Aorta (tissue), 5 donors: ENCODE measurements around the gene PRICKLE4. TPM values are rescaled to one million over a fixed set of nuclear protein-coding genes. Genes with fewer than 3 reads are reported as not detected.

Source experiments
- ATAC-seq: fragments of 200-7000 bp; cut with Tn5 transposase; one replicate; pipeline ENCODE4 v1.9.1; 2022; ENCODE audit warnings: moderate library complexity; ENCODE audit not compliant: low FRiP score
- DNase-seq, 2 donors: peaks; one replicate each; pipeline ENCODE4 v3.0.0-alpha.2; 2020
- H3K27ac ChIP-seq, 2 donors: one replicate each; pipeline ENCODE4 v1.5.1; 2013; ENCODE audit warnings: low read length in 2 of 2, mild to moderate bottlenecking in 2 of 2, moderate library complexity in 2 of 2, control low read depth in 1 of 2, inconsistent platforms in 1 of 2, low read depth in 1 of 2
- H3K27me3 ChIP-seq, 2 donors: one replicate each; pipeline ENCODE4 v1.6.1; 2013; ENCODE audit warnings: control low read depth in 1 of 2, low read length in 1 of 2, mild to moderate bottlenecking in 1 of 2, moderate library complexity in 1 of 2; ENCODE audit not compliant: insufficient read depth in 2 of 2, control insufficient read depth in 1 of 2
- H3K36me3 ChIP-seq, 2 donors: one replicate each; pipeline ENCODE4 v1.6.1; 2013; ENCODE audit warnings: control low read depth in 1 of 2, low read length in 1 of 2, mild to moderate bottlenecking in 1 of 2; ENCODE audit not compliant: insufficient read depth in 2 of 2, control insufficient read depth in 1 of 2
- H3K4me1 ChIP-seq, 2 donors: one replicate each; pipeline ENCODE4 v1.6.1; 2013; ENCODE audit warnings: low read length in 2 of 2, control low read depth in 1 of 2, mild to moderate bottlenecking in 1 of 2, moderate library complexity in 1 of 2; ENCODE audit not compliant: insufficient read depth in 2 of 2, control insufficient read depth in 1 of 2
- H3K4me3 ChIP-seq, 2 donors: one replicate each; pipeline ENCODE4 v1.5.1; 2013; ENCODE audit warnings: low read length in 2 of 2, control low read depth in 1 of 2, mild to moderate bottlenecking in 1 of 2
- H3K9me3 ChIP-seq: one replicate; pipeline ENCODE4 v1.6.1; 2013; ENCODE audit warnings: mild to moderate bottlenecking, low read length; ENCODE audit not compliant: control insufficient read depth
- WGBS, 2 donors: extraction: QIAGEN DNeasy Blood & Tissue Kit; methylation state at CpG; one replicate each; pipeline ENCODE4 v1.1.7; 2013; 5-methylcytosine and 5-hydroxymethylcytosine counted together
- intact Hi-C, 2 donors: fragments of 100-400 bp; cut with DNase I; formaldehyde crosslinking; loops; one replicate each; pipeline versions ENCODE4 v1.14.2 to v1.15.0; 2022
- polyA plus RNA-seq, 2 donors: library from polyadenylated mRNA; stranded (reverse); fragments of 200-250 nt; gene quantifications; one replicate each; pipeline ENCODE4 v1.2.3, GENCODE V29; 2013
- total RNA-seq, 2 donors: library from RNA; stranded (reverse); fragmentation: NEBNext Ultra II Directional; extraction: Animal tissue kit (Norgen Biotek cat#: 25700); gene quantifications; one replicate each; pipeline ENCODE4 v1.2.1, GENCODE V29; 2021
- donor health status: healthy with polysubstance abuse.
- donor health status: Bipolar disorder and iron deficiency.
- donor health status: DM: no; HTN: no; CAD: no.
- donor health status: DM: no; HTN: no; CAD: no.
- donor health status: DM: yes; HTN: yes; CAD: no.

Gene PRICKLE4
- total and polyA plus RNA-seq, 4 donors: 0.61 to 8.8 (median 2.5) TPM

DNA sequence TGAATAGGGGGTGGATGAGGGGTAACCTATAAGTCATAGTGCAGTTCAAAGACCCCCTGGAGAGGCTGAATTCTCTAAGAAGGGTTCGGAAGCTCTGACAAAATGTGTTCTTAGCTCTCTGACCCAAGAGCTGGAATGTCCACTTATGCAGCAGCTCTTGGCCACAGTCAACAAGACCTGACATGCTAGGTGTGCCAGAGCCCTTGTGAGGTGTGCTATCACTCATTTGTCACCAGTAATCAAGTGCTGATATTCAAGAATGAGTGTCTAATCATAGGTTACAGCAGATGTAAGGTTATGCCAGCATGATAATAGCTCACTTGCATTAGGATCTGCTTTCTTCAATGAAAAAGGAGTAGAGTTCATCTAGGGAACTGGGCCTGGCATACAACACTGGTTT, 35.0 kb downstream of the PRICKLE4 start:
- no peak overlapping the region for H3K4me3 ChIP-seq
- 94 to 100% methylated on average over 1 of the region's 1 CpG for whole genome bisulfite sequencing, 2 donors
- no peaks in the 10 kb centered on the region for H3K27me3 ChIP-seq
- no peaks in the 10 kb centered on the region for H3K4me1 ChIP-seq
- DNase-seq (no peak), ATAC-seq (no peak)
- H3K9me3 ChIP-seq: no peaks in the 10 kb centered on the region
- no peaks in the 10 kb centered on the region for H3K36me3 ChIP-seq
- intact Hi-C loops: no loop called here
- no peak overlapping the region for H3K27ac ChIP-seq

DNA sequence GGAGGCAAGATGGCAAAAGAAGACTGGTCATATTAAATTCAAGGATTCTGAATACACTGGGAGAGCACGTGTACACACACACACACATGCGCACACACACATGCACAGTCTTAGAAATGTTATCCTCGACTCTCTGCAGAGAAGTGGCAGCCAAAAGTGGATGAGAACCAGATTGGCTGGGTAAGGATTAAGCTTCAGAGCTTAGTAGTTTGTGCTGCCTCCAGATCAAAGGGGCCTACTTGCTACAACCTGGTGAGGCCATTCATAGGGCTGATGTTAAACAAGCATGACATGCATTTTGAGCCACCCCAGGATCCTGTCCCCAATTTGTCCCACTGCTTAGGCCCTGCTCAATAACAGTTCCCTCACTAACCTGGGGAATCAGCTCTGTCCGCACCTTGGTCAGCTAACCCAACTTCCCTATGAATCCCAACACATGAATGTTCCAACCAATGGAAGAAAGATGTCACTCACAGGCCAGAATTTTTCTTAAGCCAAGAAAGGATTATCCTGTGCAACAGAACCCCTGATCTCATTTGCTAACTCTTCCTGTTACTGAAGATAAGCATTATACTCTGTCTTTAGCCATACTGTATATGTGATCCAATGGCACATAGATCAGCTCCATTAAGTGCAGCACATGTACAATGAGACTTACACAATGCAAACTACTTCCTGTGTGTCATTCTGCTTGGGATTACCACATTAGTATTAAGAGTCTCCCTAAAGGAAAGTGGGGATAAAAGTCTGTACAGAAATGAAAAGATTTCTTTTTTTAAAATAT, 37.9 kb downstream of the PRICKLE4 start:
- no peak for DNase-seq
- Histone ChIP-seq H3K4me3 (no peak overlapping the region), H3K36me3 (no peaks in the 10 kb centered on the region), H3K9me3 (no peaks in the 10 kb centered on the region), H3K27ac (no peak overlapping the region), H3K4me1 (no peaks in the 10 kb centered on the region), H3K27me3 (no peaks in the 10 kb centered on the region)
- WGBS, 2 donors: 78 to 83% methylated on average over 4 of the region's 4 CpGs
- intact Hi-C loops: no loop called here
- ATAC-seq: no peak

DNA sequence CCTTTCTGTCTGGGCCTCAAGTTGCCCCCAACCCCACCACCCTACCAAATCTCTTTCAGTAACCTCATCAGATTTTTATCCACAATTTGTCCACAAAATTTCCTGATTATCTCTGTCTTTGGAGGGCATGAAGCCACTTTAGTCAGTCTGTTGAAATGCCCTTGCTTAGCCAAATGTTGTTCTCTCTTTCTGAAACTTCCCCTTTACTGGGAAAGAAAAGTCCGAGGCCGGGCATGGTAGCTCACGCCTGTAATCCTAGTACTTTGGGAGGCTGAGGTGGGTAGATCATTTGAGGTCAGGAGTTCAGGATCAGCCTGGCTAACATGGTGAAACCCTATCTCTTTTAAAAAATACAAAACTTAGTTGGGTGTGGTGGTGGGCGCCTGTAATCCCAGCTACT, 40.7 kb downstream of the PRICKLE4 start:
- Histone ChIP-seq H3K9me3 (no peaks in the 10 kb centered on the region), H3K27me3 (no peaks in the 10 kb centered on the region), H3K36me3 (peaks cover 0 to 2% of the 10 kb centered on the region in 2 donors), H3K27ac (no peak overlapping the region), H3K4me1 (no peaks in the 10 kb centered on the region), H3K4me3 (no peak overlapping the region)
- DNase-seq (no peak), ATAC-seq (no peak)
- WGBS, 2 donors: 95 to 98% methylated on average over 4 of the region's 4 CpGs
- intact Hi-C loops: no loop called here

DNA sequence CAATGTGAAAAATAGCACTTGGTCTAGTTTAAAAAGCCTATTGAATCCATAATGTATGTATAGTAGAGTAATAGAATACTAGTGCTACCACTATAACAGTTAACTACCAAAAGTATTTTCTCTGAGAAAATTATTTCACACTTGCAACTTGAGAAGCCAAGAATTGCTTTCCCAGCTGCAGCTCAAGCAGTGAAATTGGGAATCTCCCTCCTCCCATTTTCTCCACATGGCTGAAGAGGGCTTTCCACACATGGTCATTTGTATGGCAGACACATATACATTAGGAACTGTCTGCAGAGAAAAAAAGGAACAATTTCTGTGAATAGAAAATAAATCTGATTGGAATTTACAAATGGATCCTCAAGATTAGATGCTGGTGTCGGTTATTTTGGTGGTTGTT, 41.4 kb downstream of the PRICKLE4 start:
- intact Hi-C loops: no loop called here
- no peaks in the 10 kb centered on the region for H3K27me3 ChIP-seq
- H3K9me3 ChIP-seq: no peaks in the 10 kb centered on the region
- no peaks in the 10 kb centered on the region for H3K4me1 ChIP-seq
- WGBS, 2 donors: 97 to 98% methylated on average over 1 of the region's 1 CpG
- H3K27ac ChIP-seq: no peak overlapping the region
- H3K4me3 ChIP-seq: no peak overlapping the region
- ATAC-seq: no peak
- DNase-seq: no peak
- peaks cover 0 to 2% of the 10 kb centered on the region in 2 donors for H3K36me3 ChIP-seq

DNA sequence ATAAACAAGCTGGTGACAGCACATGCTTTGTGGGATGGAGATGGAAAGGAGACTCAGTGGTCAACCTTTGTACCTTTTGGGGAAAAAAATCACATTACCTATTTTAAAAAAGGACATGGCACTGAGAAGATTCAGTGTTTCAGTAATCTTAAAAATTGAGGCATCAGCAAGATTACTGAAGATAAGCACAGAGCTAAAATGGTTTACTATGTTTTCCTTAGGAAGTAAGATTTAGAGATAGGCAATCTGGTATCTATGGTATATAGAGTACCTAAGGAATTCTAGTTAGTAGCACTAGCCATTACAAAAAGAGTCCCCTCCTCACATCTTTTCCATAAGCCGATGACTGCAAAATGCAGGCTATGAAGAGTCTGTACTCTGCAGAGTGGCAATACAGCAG, 42.6 kb downstream of the PRICKLE4 start:
- peaks cover 0 to 2% of the 10 kb centered on the region in 2 donors for H3K36me3 ChIP-seq
- no peak overlapping the region for H3K4me3 ChIP-seq
- WGBS, 2 donors: 92 to 95% methylated on average over 1 of the region's 1 CpG
- no peaks in the 10 kb centered on the region for H3K27me3 ChIP-seq
- H3K4me1 ChIP-seq: no peaks in the 10 kb centered on the region
- DNase-seq (no peak), ATAC-seq (no peak)
- no peak overlapping the region for H3K27ac ChIP-seq
- intact Hi-C loops: no loop called here
- no peaks in the 10 kb centered on the region for H3K9me3 ChIP-seq

DNA sequence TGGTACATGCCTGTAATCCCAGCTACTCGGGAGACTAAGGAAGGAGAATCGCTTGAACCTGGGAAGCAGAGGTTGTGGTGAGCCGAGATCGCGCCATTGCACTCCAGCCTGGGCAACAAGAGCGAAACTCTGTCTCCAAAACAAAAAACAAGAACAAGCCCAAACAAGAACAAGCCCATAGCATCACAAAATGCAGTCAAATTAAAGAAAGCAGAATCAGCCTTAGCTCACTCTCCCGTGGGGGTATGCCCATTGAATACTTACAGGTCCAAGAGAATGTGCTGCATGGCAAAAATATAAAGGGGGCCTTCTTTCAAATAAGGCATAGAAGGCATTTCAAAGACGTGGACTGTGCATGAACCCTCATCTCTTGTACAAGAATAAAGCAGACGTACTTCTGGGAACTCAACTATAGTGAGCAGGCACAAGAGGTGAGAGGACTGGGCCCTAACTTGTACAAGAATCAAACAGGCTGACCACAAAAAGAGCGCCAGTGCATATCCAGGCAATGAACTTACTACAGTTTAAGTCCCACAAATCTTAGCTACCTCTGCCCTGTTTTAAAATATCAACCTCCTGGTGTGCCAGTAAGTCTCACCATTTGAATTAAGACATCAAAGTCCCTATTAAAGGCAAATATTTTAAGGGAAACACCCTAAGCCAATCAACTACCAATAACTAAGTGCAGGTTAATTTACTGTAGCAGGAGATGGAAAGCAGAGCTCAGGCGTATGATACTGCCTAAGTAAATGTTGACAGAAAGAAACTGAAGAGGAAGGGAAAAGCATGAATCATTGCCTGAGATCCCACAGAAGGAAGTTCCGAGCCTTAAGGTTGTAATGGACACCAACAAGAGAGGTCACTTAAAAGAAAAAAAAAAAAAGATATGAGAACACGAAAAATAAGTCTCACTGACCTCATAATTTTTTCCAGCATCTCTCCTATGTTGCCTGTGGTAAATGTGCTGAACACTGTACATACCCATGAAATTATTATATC, 44.3 kb downstream of the PRICKLE4 start:
- Histone ChIP-seq H3K36me3 (peaks cover 0 to 2% of the 10 kb centered on the region in 2 donors), H3K4me3 (no peak overlapping the region), H3K9me3 (no peaks in the 10 kb centered on the region), H3K27me3 (no peaks in the 10 kb centered on the region), H3K4me1 (no peaks in the 10 kb centered on the region), H3K27ac (no peak overlapping the region)
- no peak for ATAC-seq
- 87% methylated on average over 13 of the region's 13 CpGs for WGBS, 2 donors
- DNase-seq: no peak
- intact Hi-C loops: no loop called here

DNA sequence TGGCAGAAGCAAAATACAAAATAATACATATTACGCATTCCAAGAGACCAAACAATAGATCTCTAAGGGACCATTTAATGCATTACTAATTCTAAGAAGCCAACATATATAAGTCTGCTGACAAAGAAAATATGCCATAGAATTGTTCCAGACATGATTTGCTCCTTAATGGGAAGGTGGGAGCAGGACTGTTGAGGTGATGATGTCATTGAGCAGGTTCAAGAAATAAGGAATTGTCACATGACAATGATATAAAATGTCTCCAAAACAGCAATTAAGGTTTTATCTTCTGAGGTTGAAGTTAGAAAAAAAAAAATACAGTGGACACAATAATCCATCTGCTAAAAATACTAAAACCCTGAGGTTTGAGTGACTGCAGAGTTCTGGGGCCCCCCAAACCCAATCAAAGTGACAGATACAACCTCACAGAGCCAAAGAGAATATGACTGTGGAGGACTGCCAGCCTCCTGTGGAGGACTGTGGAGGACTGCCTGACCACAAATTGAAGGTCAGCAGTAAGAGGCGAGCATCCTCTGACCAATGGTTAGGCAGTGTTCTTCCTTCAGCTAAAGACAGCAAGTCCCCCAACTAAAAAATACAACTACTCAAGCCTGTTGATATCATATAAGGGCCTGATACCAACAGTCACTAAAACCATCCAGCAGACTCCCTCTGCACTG, 45.9 kb downstream of the PRICKLE4 start:
- intact Hi-C loops: no loop called here
- H3K9me3 ChIP-seq: no peaks in the 10 kb centered on the region
- H3K4me1 ChIP-seq: no peaks in the 10 kb centered on the region
- DNase-seq (no peak), ATAC-seq (no peak)
- WGBS, 2 donors: 97 to 98% methylated on average over 2 of the region's 2 CpGs
- H3K27ac ChIP-seq: no peak overlapping the region
- no peak overlapping the region for H3K4me3 ChIP-seq
- H3K36me3 ChIP-seq: peaks cover 0 to 2% of the 10 kb centered on the region in 2 donors
- H3K27me3 ChIP-seq: no peaks in the 10 kb centered on the region

DNA sequence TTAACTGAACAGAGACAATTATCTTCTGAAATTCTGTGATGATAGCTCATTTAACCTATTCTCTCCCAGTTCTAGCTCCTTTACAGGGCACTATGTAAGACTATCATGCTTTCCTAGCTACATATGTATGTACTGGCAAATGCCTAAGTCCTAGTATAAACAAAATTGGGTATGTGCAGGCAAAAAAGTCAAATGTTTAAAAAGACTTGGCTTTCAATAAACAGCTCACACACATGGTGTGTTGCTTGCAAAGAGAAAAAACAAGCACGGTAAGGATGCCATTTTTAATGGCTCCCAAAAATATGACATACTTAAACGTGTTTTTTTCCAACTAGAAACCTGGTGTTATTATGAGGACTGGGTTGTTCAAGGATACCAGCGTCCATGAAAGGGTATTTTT, 51.7 kb downstream of the PRICKLE4 start:
- Histone ChIP-seq H3K27ac (no peak overlapping the region), H3K4me1 (no peaks in the 10 kb centered on the region), H3K36me3 (no peaks in the 10 kb centered on the region), H3K9me3 (no peaks in the 10 kb centered on the region), H3K27me3 (no peaks in the 10 kb centered on the region), H3K4me3 (no peak overlapping the region)
- ATAC-seq: no peak
- intact Hi-C loops: no loop called here
- no peak for DNase-seq
- 36 to 47% methylated on average over 3 of the region's 3 CpGs for WGBS, 2 donors
